ENCODE measurements around the gene PARD3.

- TF ChIP-seq POLR2A (IDR thresholded peaks at IDR 0.05) (no peak), CTCF (IDR thresholded peaks at IDR 0.05) (no peak)
Observed at GRCh38 chr10:34063592-34063991, 751.5 kb downstream of the PARD3 start.

Measured in Peyer's patch (tissue), 4 donors.